GM19452 (cell line): ENCODE results near the gene ARHGAP29.
"Not testable (repeated sequence)": the region's sequence is repeated elsewhere in the genome, so short reads cannot be mapped to it uniquely, and the experiment has no call there.

ENCODE experiments used
- ATAC-seq: cut with Tn5 transposase; IDR thresholded peaks from one replicate; pipeline ENCODE4 v1.9.1; 2021; ENCODE audit not compliant: unreplicated experiment

ARHGAP29 gene

DNA sequence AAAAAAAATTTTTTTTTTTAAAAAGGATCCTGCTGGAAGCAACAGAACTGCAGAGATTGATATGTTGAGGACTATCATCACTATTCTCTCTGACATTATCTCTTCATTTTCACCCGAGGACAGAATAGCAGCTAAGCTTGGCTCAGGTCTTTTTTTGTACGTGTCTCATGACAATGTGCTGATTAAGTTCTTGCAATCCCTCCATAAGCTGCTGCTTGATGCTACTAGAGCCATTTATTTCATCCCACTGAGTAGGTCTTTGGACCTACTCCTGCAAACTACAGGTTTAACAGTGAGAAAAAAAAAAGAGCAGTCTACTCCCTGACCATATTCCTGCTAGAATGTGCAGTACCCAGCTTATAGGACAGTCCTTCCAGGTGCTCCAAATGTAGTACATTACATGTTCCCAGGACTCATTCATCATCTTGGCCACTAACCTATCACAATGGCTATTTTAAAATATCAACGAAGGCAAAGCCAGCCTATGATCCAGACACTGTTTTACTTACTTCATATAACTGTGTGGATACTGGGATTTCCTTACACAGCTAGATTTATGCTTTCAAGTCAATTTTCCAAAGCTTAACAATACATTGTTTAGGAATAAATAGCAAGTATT is 54.1 kb downstream of the ARHGAP29 start:
- ATAC-seq: no peak

DNA sequence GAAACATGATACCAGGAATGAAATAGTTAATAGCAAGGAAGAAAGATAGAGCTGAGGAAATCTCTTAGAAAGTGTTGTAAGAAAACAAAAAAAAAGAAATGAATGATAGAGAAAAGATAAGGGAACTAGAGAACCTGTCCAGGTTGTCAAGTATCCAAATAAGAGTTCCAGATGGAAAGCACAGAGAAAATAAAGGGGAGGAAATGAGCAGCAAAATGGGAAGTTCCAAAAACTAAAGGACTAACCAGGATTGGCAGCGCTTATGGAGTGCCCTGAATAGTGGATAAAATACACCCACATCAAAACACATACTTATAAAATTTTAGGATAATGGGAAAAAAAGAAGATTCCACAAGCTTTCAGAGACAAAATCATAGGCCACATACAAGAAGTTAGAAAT is 55.2 kb downstream of the ARHGAP29 start:
- no peak for ATAC-seq

- ATAC-seq: no peak
Observed at GRCh38 chr1:94180650-94181049, 56.7 kb downstream of the ARHGAP29 start.

GRCh38 chr1:94178901-94179300 is 58.5 kb downstream of the ARHGAP29 start:
- ATAC-seq: no peak

DNA sequence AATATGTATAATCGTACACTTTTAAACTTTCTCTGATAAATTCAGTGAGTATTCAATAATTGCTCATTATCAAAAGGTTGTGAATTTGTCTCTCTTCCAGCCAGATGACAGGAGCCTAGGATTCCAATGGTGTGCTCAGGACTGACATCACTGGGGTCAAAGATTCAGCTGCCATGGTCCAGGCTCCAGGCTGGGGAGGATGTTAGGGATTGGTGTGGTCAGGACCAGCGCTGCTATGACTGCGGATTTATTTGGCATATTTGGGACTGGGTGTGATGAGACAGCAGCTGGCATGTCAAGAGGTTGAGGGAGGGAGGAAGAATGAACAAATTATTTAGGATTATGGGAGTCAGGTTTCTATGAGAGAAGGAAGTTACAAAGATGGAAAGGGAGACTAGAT is 68.3 kb downstream of the ARHGAP29 start:
- no peak for ATAC-seq

GRCh38 chr1:94165843-94166242 is 71.5 kb downstream of the ARHGAP29 start:
- no peak for ATAC-seq

- not testable (repeated sequence) for ATAC-seq
Observed at GRCh38 chr1:94164885-94165284, 72.5 kb downstream of the ARHGAP29 start.

GRCh38 chr1:94164121-94164520 is 73.3 kb downstream of the ARHGAP29 start:
- not testable (repeated sequence) for ATAC-seq

DNA sequence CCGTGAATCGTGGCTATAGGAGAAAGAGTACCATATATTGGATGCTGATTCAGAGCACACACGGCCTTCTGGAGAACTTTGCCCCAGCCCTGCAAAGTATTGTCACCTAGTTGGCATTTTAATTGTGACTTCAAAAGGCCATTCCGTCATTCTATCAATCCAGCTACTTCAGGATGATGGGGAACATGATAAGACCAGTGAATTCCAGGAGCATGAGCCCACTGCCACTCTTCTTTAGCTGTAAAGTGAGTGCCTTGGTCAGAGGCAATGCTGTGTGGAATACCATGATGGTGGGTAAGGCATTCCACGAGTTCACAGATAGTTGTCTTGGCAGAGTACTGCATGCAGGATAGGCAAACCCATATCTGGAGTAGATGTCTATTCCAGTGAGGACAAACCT is 74.1 kb downstream of the ARHGAP29 start:
- ATAC-seq: not testable (repeated sequence)

GRCh38 chr1:94160811-94161210 is 76.6 kb downstream of the ARHGAP29 start:
- ATAC-seq: no peak

DNA sequence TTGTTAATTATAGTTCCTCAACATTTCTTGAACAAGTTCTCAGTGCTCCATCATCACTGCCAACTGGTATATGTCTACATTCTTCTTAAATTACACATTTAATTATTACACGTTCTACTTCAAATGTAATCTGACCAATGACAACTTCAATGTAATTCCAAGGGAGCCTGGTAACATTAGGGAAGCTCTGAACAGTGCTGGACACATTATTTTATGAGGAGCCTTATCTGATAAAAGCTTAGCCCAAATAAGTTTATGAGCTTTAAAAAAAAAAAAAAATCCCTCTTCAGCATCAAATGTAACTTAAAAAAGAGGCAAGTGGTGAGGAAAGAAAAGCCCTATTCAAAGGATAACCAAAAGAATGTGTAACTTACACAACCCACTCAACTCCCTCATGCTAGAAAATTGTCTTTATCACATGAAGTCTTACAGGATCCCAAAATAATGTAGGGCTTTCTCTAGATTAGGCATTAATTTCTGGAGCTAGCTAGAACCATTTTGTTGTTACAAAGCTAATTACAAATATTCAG is 81.2 kb downstream of the ARHGAP29 start:
- no peak for ATAC-seq

DNA sequence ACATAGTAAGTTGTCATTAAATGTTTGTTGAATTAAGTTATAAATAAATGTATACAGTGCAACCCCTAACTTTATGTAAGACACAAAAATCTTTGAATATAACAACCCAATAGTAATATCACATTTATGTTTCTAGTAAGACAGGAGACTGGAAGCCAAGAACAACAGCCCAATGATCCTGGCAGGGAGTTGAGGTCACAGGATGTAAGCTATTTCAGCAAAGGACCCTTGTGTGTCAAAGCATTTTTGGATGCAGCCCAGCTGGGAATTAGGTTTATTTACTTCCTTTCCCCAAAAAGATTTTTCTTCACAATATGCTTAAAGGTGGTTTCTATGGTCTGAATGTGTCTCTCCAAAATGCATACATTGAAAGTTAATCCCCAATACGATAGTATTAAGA is 82.4 kb downstream of the ARHGAP29 start:
- no peak for ATAC-seq

- no peak for ATAC-seq
Observed at GRCh38 chr1:94153133-94153532, 84.3 kb downstream of the ARHGAP29 start.

- ATAC-seq: not testable (repeated sequence)
Observed at GRCh38 chr1:94149166-94149565, 88.2 kb downstream of the ARHGAP29 start.

DNA sequence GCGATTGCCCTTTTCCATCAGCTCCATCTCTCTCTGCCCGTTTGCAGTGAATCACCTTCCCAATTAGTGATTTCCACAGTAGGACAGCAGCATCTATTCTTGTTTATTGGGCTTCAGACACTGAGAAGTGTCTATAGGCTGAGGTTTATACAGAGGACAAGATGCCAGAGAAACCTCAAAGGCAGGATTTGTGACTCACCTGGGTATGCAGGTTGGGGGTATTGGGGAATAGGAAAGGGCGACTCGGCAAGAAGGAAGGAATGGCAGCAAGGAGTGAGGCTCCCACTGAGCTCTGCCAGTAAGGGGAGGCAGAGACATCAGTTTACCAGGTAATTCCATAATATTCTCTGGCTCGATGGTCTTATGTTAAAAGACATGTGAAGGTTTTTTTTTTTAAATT is 91.1 kb downstream of the ARHGAP29 start:
- ATAC-seq: no peak

- no peak for ATAC-seq
Observed at GRCh38 chr1:94144836-94145235, 92.5 kb downstream of the ARHGAP29 start.

- no peak for ATAC-seq
Observed at GRCh38 chr1:94143809-94144176, 93.6 kb downstream of the ARHGAP29 start.

DNA sequence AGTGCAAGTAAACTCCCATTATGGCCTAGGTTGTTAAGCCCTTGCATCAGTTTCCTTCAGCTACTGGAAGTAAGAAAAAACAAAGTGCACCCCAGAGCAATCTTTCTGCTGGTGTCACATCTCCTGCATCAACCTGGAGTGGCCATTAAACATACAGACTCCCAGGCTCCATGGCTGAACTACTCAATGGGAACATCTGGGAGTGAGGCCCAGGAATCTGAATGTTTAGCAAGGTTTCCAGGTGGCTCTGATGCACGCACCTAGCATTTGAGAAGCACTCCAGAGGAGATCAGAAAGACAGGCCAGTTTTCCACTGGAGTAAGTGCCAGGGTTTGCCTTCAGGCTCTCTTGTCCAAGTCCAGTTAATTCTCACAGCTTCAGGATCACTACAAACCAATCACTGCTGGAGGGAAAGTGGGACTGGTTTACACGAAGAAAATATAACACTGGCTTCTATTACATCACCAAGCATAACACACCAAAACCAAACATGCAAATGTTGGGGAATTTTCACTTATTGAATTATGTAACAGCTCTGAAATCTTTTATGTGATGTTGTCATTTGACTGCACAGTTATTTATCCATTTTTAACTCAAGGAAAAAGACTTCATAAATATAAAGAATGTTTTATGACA is 94.1 kb downstream of the ARHGAP29 start:
- no peak for ATAC-seq

- no peak for ATAC-seq
Observed at GRCh38 chr1:94142583-94142982, 94.8 kb downstream of the ARHGAP29 start.

DNA sequence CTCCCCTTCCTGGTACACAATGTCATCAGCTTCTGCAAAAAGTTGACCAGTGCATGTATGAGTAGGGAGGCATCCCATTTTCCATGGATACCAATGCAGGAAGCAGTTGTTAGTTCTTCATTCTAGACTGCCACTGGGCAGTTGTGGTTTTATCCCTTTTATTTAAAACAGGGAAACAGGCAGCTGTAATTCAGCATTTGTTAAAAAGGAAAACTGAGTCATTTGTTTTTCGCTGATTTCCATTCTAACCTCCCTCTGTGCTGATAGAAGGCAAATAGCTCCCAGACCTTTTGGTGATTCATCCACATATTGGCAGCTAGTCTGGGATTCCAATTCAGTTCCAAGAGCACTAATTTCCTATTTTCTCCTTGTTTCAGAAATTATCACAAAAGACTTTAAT is 95.4 kb downstream of the ARHGAP29 start:
- no peak for ATAC-seq

DNA sequence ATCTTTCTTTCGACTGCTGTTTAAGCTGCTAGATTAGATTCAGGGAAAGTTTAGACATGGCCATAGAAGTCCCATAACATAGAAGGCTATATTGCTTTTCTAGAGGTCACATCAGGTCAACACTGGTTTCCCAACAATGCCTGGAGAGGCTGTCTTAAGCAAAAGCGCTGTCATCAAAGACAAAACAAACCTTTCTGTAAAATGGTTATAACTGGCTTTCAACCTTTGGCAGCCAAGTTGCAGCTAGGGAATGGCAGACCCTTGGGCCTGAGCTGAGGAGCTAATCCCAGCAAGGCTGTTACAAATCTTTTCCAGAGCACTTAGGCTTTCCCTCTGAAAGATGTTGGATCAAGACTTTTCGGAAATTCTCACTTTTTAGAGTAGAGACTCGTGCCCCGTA is 105.3 kb downstream of the ARHGAP29 start:
- no peak for ATAC-seq

DNA sequence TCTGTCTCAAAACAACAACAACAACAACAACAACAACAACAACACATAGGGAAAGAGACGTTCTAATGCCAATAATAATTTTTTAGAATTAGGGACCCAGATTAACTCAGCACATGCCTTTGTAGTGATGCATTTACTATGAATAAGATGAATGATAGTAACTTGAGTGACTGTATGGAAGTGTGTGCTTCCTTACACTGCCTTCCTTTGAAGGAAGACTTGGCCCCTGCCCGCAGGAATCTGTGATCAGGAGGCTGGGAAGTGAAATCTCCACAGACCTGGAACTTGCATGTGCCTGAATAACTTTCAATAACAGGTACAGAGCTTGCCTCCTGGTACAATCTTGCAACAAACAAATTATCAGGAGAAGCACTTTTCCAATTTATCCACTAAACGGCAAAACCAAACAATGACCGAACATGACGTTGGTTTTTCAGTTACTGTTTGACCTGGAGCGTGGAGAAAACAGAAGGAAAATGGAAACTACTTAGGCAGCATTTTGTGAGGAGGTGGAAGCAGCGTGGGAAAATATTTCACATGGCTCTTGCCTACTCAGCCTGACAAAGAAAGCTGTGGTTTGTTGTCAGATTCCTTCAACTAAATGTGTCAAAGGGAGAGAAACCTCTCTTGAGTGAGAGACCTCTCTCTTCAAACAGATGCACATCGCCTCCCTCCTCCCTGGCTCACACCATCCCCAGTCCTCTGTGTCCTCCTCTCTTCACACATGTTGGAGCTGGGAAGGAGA is 106.4 kb downstream of the ARHGAP29 start:
- ATAC-seq: no peak
